Activated CD4-positive, alpha-beta T cell treated with anti-CD3 and anti-CD28 coated beads, Interleukin-10, Interleukin-2, amounts not matched to agents 100 ng/mL and 50 ng/mL, durations not matched to agents 16 hours and 8 hours (primary cell): ENCODE data around the gene SOS1.
A peak's percentile ranks its signal among the peaks of the same experiment; 100 is the strongest.
"Not testable (repeated sequence)": the region's sequence is repeated elsewhere in the genome, so short reads cannot be mapped to it uniquely, and the experiment has no call there.

Experiments
- DNase-seq: peaks from one replicate; pipeline ENCODE4 v3.0.0-alpha.2; 2020

SOS1 gene

GRCh38 chr2:39095624-39096023 is 25.2 kb downstream of the SOS1 start:
- no peak for DNase-seq

GRCh38 chr2:39094717-39095363 is 26.0 kb downstream of the SOS1 start:
- DNase-seq, result peak; percentile 33

- DNase-seq, result peak; percentile 13
Observed at GRCh38 chr2:39093218-39093898, 27.5 kb downstream of the SOS1 start.

- DNase-seq, result no peak
Observed at GRCh38 chr2:39091543-39091942, 29.3 kb downstream of the SOS1 start.

GRCh38 chr2:39091063-39091462 is 29.8 kb downstream of the SOS1 start:
- DNase-seq, result no peak

GRCh38 chr2:39080152-39080551 is 40.7 kb downstream of the SOS1 start:
- DNase-seq, result no peak

- DNase-seq, result no peak
Observed at GRCh38 chr2:39069890-39070465, 50.9 kb downstream of the SOS1 start.

GRCh38 chr2:39069136-39069515 is 51.7 kb downstream of the SOS1 start:
- DNase-seq, result peak; percentile 30

GRCh38 chr2:39068299-39069135 is 52.3 kb downstream of the SOS1 start:
- no peak for DNase-seq

GRCh38 chr2:39065616-39066015 is 55.2 kb downstream of the SOS1 start:
- DNase-seq, result no peak

GRCh38 chr2:39062320-39062719 is 58.5 kb downstream of the SOS1 start:
- DNase-seq, result no peak

- DNase-seq, result no peak
Observed at GRCh38 chr2:39061280-39061679, 59.6 kb downstream of the SOS1 start.

- DNase-seq, result peak; percentile 66
Observed at GRCh38 chr2:39059366-39059952, 61.4 kb downstream of the SOS1 start.

GRCh38 chr2:39058101-39058500 is 62.8 kb downstream of the SOS1 start:
- DNase-seq, result no peak

- not testable (repeated sequence) for DNase-seq
Observed at GRCh38 chr2:39052665-39053064, 68.2 kb downstream of the SOS1 start.

- no peak for DNase-seq
Observed at GRCh38 chr2:39050109-39050508, 70.7 kb downstream of the SOS1 start.

- DNase-seq, result no peak
Observed at GRCh38 chr2:39039072-39039471, 81.8 kb downstream of the SOS1 start.

- DNase-seq, result no peak
Observed at GRCh38 chr2:39033980-39034379, 86.9 kb downstream of the SOS1 start.

- DNase-seq, result no peak
Observed at GRCh38 chr2:39027421-39027820, 93.4 kb downstream of the SOS1 start.

- peak; percentile 4 for DNase-seq
Observed at GRCh38 chr2:39024833-39025232, 96.0 kb downstream of the SOS1 start.

GRCh38 chr2:39023649-39024048 is 97.2 kb downstream of the SOS1 start:
- no peak for DNase-seq

- no peak for DNase-seq
Observed at GRCh38 chr2:39022642-39023235, 98.1 kb downstream of the SOS1 start.

GRCh38 chr2:39020383-39020782 is 100.5 kb downstream of the SOS1 start:
- no peak for DNase-seq
